Measurements from ENCODE around the gene CIDEC. TPM values are rescaled to one million over a fixed set of nuclear protein-coding genes. Genes with fewer than 3 reads are reported as not detected.

CIDEC gene
- total RNA-seq, 4 donors from 2014 or later = 1.00 to 50.5 (median 48.0) TPM

- no peak for DNase-seq
- intact Hi-C loops (cut with DNase I; ENCODE audit: low total_unique reads) (no loop called here), in situ Hi-C loops (cut with MboI; ENCODE audit: low pct_ligation_motif_present in 1 of 4, low pct_unique_long_range_greater_than_20kb in 1 of 4, low sequenced_read_pairs in 3 of 4) (no loop called here)
- Histone ChIP-seq H3K36me3 (peaks cover 0 to 8% (median 4%) of the 10 kb centered on the region in 4 donors), H3K27me3 (no peaks in the 10 kb centered on the region), H3K9me3 (no peaks in the 10 kb centered on the region), H3K4me1 (peaks cover 3 to 73% (median 48%) of the 10 kb centered on the region in 4 donors), H3K4me3 (no peak overlapping the region), H3K27ac (peak overlapping the region; percentile 25 to 91 (median 50))
- TF ChIP-seq POLR2AphosphoS5 (IDR thresholded peaks at IDR 0.05) (no peak), EP300 (IDR thresholded peaks at IDR 0.05; ENCODE audit: low read depth) (no peak), POLR2A (IDR thresholded peaks at IDR 0.05) (no peak), CTCF (IDR thresholded peaks at IDR 0.05) (no peak)
- WGBS, 2 donors (ENCODE audit: low coverage in 1 of 2) = 87% methylated on average over 1 of the region's 1 CpG; no CpG with 5 or more reads in 1 of the 2 donors
These were observed 13.7 kb upstream of the CIDEC start for GRCh38 chr3:9893739-9894138.

- Histone ChIP-seq H3K27ac (peak overlapping the region; percentile 92 to 98 (median 96)), H3K4me3 (peak overlapping the region; percentile 64 to 98 (median 87)), H3K9me3 (no peaks in the 10 kb centered on the region), H3K4me1 (peaks cover 0 to 47% (median 27%) of the 10 kb centered on the region in 4 donors), H3K27me3 (no peaks in the 10 kb centered on the region), H3K36me3 (peaks cover 0 to 8% (median 4%) of the 10 kb centered on the region in 4 donors)
- in situ Hi-C loops (cut with MboI; ENCODE audit: low pct_ligation_motif_present in 1 of 4, low pct_unique_long_range_greater_than_20kb in 1 of 4, low sequenced_read_pairs in 3 of 4) (no loop called here), intact Hi-C loops (cut with DNase I; ENCODE audit: low total_unique reads) (no loop called here)
- DNase-seq = no peak
- TF ChIP-seq CTCF (IDR thresholded peaks at IDR 0.05) = no peak
- TF ChIP-seq EP300 (IDR thresholded peaks at IDR 0.05; ENCODE audit: low read depth) = no peak
- WGBS, 2 donors (ENCODE audit: low coverage in 1 of 2) = 5 to 8% methylated on average over 3 to 12 of the region's 12 CpGs
These were observed 11.1 kb upstream of the CIDEC start for GRCh38 chr3:9891072-9891622.

GRCh38 chr3:9890249-9891071, 10.4 kb upstream of the CIDEC start, which contains the start of gene JAGN1:
Gene JAGN1, plus strand, starts transcription at chr3:9890610. Its CDS starts 113 bp downstream, at chr3:9890723.
- peak within 1 kb of the TSS; percentile 64 to 98 (median 87) for H3K4me3 ChIP-seq
- WGBS, 2 donors (ENCODE audit: low coverage in 1 of 2) = 0% methylated on average over 53 of the region's 62 CpGs; no CpG with 5 or more reads in 1 of the 2 donors
- peaks cover 0 to 8% (median 4%) of the 10 kb centered on the region in 4 donors for H3K36me3 ChIP-seq
- peak; percentile 92 for DNase-seq
- H3K9me3 ChIP-seq = no peaks in the 10 kb centered on the region
- in situ Hi-C loops (cut with MboI; ENCODE audit: low pct_ligation_motif_present in 1 of 4, low pct_unique_long_range_greater_than_20kb in 1 of 4, low sequenced_read_pairs in 3 of 4) = no loop called here
- TF ChIP-seq POLR2A (IDR thresholded peaks at IDR 0.05) = peak; percentile 94
- TF ChIP-seq CTCF (IDR thresholded peaks at IDR 0.05) = no peak
- TF ChIP-seq POLR2AphosphoS5 (IDR thresholded peaks at IDR 0.05) = peak; percentile 89 to 96 (median 96)
- TF ChIP-seq EP300 (IDR thresholded peaks at IDR 0.05; ENCODE audit: low read depth) = peak; percentile 1
- intact Hi-C loops (cut with DNase I; ENCODE audit: low total_unique reads) = no loop called here
- H3K27me3 ChIP-seq = no peaks in the 10 kb centered on the region
- H3K4me1 ChIP-seq = peaks cover 0 to 42% (median 27%) of the 10 kb centered on the region in 4 donors
- peak within 1 kb of the TSS; percentile 92 to 98 (median 96) for H3K27ac ChIP-seq

- 76 to 81% methylated on average over 5 of the region's 5 CpGs for WGBS, 2 donors (ENCODE audit: low coverage in 1 of 2)
- intact Hi-C loops (cut with DNase I; ENCODE audit: low total_unique reads) = no loop called here
- Histone ChIP-seq H3K4me1 (peaks cover 0 to 35% (median 25%) of the 10 kb centered on the region in 4 donors), H3K27me3 (no peaks in the 10 kb centered on the region), H3K4me3 (no peak overlapping the region), H3K36me3 (peaks cover 0 to 8% (median 4%) of the 10 kb centered on the region in 4 donors), H3K9me3 (no peaks in the 10 kb centered on the region), H3K27ac (no peak overlapping the region)
- no peak for DNase-seq
- no peak for TF ChIP-seq POLR2A (IDR thresholded peaks at IDR 0.05)
- no peak for TF ChIP-seq EP300 (IDR thresholded peaks at IDR 0.05; ENCODE audit: low read depth)
- TF ChIP-seq POLR2AphosphoS5 (IDR thresholded peaks at IDR 0.05) = no peak
- no peak for TF ChIP-seq CTCF (IDR thresholded peaks at IDR 0.05)
- in situ Hi-C loops (cut with MboI; ENCODE audit: low pct_ligation_motif_present in 1 of 4, low pct_unique_long_range_greater_than_20kb in 1 of 4, low sequenced_read_pairs in 3 of 4) = no loop called here
These were observed 9.4 kb upstream of the CIDEC start for GRCh38 chr3:9889405-9889804.
